ENCODE data around the gene FEV. TPM values are rescaled to one million over a fixed set of nuclear protein-coding genes. Genes with fewer than 3 reads are reported as not detected.

Gene FEV
- total RNA-seq, 4 donors from 2014 or later = 2.1 TPM; not detected in 3

GRCh38 chr2:218997731-218998130, 12.7 kb upstream of the FEV start:
- no peaks in the 10 kb centered on the region for H3K9me3 ChIP-seq
- TF ChIP-seq POLR2A (IDR thresholded peaks at IDR 0.05) (no peak), CTCF (IDR thresholded peaks at IDR 0.05) (no peak)
- intact Hi-C loops (cut with DNase I) = no loop called here
- peak overlapping the region in 2 of 4 donors; percentile 25 to 42 for H3K27ac ChIP-seq
- peaks cover 18 to 93% (median 54%) of the 10 kb centered on the region in 4 donors for H3K27me3 ChIP-seq
- H3K4me1 ChIP-seq = peaks cover 37 to 89% (median 38%) of the 10 kb centered on the region in 3 donors
- no peaks in the 10 kb centered on the region for H3K36me3 ChIP-seq
- no peak for DNase-seq
- WGBS, 2 donors = no CpG with 5 or more reads among the region's 2 CpGs
- H3K4me3 ChIP-seq = no peak overlapping the region

- TF ChIP-seq CTCF (IDR thresholded peaks at IDR 0.05) = no peak
- TF ChIP-seq POLR2A (IDR thresholded peaks at IDR 0.05) = no peak
- H3K27ac ChIP-seq = no peak overlapping the region
These were observed 12.0 kb upstream of the FEV start for GRCh38 chr2:218996937-218997336.

GRCh38 chr2:218995972-218996711, 11.2 kb upstream of the FEV start:
- Histone ChIP-seq H3K9me3 (no peaks in the 10 kb centered on the region), H3K4me1 (peaks cover 22 to 75% (median 23%) of the 10 kb centered on the region in 3 donors), H3K4me3 (peak overlapping the region in 3 of 4 donors; percentile 35 to 64 (median 39)), H3K27ac (peak overlapping the region in 2 of 4 donors; percentile 33 to 62), H3K27me3 (peaks cover 16 to 93% (median 52%) of the 10 kb centered on the region in 4 donors), H3K36me3 (no peaks in the 10 kb centered on the region)
- 6 to 10% methylated on average over 2 to 25 of the region's 43 CpGs for WGBS, 2 donors
- peak; percentile 81 to 94 (median 91) for TF ChIP-seq CTCF (IDR thresholded peaks at IDR 0.05)
- peak in 1 of 4 donors; percentile 23 for TF ChIP-seq POLR2A (IDR thresholded peaks at IDR 0.05)
- intact Hi-C loops (cut with DNase I) = no loop called here
- DNase-seq = no peak

More at GRCh38 chr2:218996937-218997336, 12.0 kb upstream of the FEV start:
- Histone ChIP-seq H3K27me3 (peaks cover 19 to 93% (median 54%) of the 10 kb centered on the region in 4 donors), H3K36me3 (no peaks in the 10 kb centered on the region), H3K9me3 (no peaks in the 10 kb centered on the region), H3K4me3 (no peak overlapping the region), H3K4me1 (peaks cover 30 to 83% (median 31%) of the 10 kb centered on the region in 3 donors)
- no peak for DNase-seq
- WGBS, 2 donors = 57 to 60% methylated on average over 1 to 3 of the region's 4 CpGs
- intact Hi-C loops (cut with DNase I) = no loop called here

GRCh38 chr2:218995561-218995960, 10.6 kb upstream of the FEV start:
- no peak for DNase-seq
- Histone ChIP-seq H3K36me3 (no peaks in the 10 kb centered on the region), H3K9me3 (no peaks in the 10 kb centered on the region), H3K27me3 (peaks cover 15 to 93% (median 53%) of the 10 kb centered on the region in 4 donors), H3K4me3 (no peak overlapping the region), H3K27ac (no peak overlapping the region), H3K4me1 (peaks cover 19 to 69% (median 21%) of the 10 kb centered on the region in 3 donors)
- WGBS, 2 donors = 17 to 21% methylated on average over 6 to 8 of the region's 8 CpGs
- TF ChIP-seq POLR2A (IDR thresholded peaks at IDR 0.05) (no peak), CTCF (IDR thresholded peaks at IDR 0.05) (no peak)
- intact Hi-C loops (cut with DNase I) = no loop called here

Data from esophagus squamous epithelium (tissue), 5 donors.